NCI-H446 treated with DMSO at 0.1 percent for 48 hours (cell line): Measurements from ENCODE around the gene C12orf60.

Experiments
- DNase-seq: peaks from one replicate; lab custom pipeline; 2025; lab: John Stamatoyannopoulos, UW

Gene C12orf60

GRCh38 chr12:14776236-14776961, 27.1 kb upstream of the C12orf60 start:
- DNase-seq = no peak

DNA sequence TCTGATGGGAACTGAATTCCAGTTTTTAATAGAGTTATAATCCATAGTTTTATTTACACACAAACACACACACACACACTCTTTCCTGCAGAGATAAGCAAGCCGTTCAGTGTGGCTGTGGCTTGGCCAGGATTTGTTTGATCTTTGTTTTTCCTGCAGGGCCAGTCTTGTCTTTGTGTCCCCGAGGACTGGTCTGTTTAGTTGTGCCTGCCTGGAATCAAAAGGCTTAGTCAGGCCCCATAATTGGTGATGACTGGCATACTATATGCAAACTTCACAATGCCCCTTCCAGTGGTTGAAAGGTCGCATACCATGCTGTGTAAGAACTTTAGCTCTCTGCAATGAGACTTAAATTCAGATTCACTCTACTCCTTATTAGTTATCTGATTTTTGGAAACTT, 26.2 kb upstream of the C12orf60 start:
- DNase-seq = no peak

DNA sequence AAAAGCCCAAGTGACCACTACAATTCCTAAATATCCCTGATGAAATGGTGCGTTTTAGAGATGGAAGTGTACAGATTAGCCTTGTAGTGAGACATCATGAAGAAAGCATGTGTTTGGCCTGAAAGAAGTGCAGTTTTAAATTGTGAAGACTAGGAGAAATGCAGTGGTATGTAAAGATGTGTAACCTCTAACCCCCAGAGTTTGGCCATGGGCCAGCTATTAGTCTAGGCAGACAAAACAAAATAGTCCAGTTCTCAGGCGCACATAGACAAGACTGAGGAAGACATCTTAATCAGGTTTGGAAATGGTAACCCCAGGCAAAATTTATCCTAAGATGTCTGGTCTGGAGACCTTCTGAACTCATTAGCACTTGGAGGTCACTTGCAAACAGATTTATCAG, 23.6 kb upstream of the C12orf60 start:
- no peak for DNase-seq

DNA sequence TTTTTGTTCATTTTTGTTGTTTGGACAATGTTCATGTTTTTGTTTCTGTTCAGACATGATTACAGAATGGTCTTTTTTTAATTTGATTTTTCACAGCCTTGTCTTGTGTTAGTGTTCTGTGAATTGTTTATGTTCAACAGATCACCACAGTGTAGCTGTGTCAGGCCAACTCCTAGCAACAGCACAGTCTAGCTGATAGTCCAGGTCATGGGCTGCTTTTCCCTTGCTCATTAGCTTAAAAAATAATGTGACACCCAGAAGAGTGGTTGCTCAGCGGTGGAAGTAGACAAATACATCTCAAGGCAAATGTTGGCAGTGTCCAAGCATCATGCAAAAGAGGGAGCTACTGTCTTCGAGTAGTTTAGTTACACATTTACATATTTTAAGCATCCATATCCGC, 22.6 kb upstream of the C12orf60 start:
- no peak for DNase-seq

GRCh38 chr12:14781563-14781962, 21.9 kb upstream of the C12orf60 start:
- DNase-seq = no peak

- no peak for DNase-seq
Observed at GRCh38 chr12:14782756-14783155, 20.7 kb upstream of the C12orf60 start.

GRCh38 chr12:14784471-14784870, 19.0 kb upstream of the C12orf60 start:
- DNase-seq = no peak

GRCh38 chr12:14785568-14785967, 17.9 kb upstream of the C12orf60 start:
- no peak for DNase-seq

DNA sequence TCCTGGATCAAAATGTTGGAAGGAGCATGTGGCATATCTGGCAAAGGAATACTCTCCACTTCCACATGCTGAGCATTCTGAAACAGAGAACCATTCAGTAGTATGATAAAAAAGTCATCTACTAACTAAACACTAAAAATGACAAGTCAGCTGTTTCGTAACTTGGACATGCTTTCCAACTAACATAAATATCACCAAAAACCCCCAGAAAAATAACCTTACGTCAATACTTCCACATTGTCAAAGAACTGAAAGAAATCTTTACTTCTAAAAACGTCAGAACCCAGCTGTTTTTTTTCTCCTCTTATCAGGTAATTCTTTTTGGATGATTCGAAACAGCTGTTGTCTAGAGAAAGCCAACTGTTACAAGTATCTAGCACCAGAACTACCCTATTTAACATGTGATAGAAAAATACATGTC, 8.4 kb upstream of the C12orf60 start:
- DNase-seq = no peak

GRCh38 chr12:14802247-14802646, 1.2 kb upstream of the C12orf60 start:
- DNase-seq = no peak

GRCh38 chr12:14802721-14803010, 804 bp upstream of the C12orf60 start:
- no peak for DNase-seq

DNA sequence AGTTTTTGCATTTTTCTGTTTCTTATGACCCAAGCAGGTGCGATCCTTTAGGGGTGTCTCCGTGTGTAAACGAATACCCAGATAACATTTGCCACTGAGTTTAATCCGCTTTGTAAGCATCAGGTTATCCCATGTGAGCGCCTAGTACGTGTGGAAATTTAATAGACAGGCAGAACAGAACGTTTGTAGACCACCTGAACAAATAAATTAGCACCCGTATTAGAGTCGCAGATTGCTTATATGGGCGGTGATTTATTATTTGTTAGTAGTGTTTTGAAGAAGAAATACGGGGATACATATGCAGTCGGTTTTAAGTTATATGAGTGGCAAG, 325 bp downstream of the C12orf60 start:
- no peak for DNase-seq

DNA sequence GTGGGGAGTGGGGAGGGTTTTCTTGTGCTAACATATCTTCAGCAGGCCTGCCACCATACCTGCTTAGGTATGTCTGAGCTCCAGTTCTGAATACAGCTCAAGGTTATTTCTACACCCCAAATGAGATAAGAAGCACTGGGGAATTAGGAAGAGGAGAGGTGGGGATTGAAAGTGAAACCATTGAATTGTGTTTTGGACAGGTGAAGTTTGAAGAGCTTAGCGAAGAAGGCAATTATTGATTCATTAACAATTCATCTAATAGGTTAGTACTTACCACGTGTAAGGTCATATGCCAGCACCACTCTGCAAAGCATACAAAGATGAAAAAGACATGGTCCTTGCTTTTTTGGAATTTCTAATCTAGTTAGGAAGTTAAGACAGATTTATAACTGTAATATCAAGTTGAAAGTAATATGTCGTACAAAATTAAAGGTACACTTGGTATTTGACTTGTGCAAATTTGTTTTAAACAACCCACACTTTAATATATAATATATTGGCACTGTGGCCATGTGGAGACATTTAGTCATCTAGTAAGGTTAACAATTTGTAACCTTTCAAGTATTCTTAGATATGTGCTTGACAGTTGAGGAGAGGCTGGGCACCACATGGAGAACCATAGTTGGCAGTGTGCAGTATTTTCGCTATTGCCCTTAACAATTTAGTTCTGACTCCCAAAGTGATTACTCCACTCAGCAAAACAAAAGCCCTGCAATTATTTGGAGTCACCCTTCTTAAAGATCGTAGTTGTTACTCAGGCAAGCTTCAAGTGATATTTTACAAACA, 6.9 kb downstream of the C12orf60 start:
- DNase-seq = no peak

DNA sequence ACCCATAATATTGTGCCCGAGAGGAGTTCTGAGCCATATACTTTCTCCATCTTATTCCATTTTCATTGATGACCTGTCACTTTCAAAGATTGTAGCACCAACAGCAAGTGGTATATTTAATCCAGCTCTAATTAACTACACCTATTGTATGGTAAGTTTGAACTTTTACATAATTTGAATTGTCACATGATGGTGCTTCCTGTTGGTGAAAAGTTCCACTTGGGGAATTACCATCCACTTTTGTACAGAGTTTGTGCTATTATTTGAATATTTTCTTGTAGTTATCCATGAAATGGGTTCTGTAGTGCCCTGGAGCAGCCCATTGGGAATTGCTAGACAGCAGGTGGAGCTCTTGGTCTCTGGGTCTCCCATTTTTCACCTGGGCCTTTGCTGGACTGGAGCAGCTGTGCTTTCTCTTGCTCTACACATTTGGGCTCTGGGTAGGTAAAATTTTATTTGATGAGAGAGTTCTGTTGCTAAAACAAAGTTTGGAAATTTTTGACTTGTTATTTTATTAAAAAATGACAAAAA, 7.5 kb downstream of the C12orf60 start:
- no peak for DNase-seq

GRCh38 chr12:14811486-14811885, 8.0 kb downstream of the C12orf60 start:
- DNase-seq = no peak

GRCh38 chr12:14814014-14814413, 10.5 kb downstream of the C12orf60 start, which contains the start of gene SMCO3:
SMCO3 (minus strand) TSS chr12:14814182; CDS start chr12:14806680, 7,502 bp downstream.
- no peak for DNase-seq

- DNase-seq = no peak
Observed at GRCh38 chr12:14824012-14824634, 20.7 kb downstream of the C12orf60 start.

DNA sequence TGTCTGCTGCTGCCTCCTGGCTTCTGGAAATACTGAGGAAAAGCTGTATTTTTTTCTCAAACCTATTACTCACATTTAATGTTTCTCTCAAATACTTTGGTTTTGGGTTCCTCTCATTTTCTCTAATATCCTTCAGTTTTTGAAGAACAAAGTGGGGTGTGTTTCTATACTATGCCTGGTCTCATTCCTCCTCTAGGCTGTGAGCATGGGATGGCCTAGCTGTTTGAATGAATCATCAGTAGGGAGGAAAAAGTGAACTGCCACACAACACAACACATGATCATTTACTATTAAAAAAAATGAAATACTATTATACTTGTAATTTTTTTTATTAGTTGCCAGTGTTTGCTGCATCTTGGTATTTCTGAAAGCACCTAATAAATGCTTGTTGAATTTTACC, 21.8 kb downstream of the C12orf60 start:
- no peak for DNase-seq

GRCh38 chr12:14826491-14826890, 23.0 kb downstream of the C12orf60 start:
- DNase-seq = no peak

- DNase-seq = no peak
Observed at GRCh38 chr12:14827043-14827442, 23.6 kb downstream of the C12orf60 start.

- DNase-seq = no peak
Observed at GRCh38 chr12:14828892-14829291, 25.4 kb downstream of the C12orf60 start.

DNA sequence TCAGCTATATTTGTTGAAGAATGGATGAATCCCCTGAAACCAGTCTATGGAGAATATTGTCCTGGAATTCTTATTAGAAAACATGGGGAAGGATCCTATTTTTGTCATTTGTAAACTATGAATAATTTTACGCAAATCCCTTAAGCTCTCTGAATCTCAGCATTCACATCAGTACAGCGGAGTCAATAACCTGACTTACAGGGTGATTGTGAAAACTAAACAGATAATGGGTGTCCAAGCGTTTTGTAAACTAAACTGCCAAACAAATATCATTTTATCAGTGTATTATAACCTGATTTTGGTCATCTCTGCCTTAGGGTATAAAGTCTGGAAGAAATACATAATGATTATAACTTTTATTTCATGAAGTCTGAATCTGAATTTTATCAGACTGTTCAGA, 29.9 kb downstream of the C12orf60 start:
- DNase-seq = no peak

GRCh38 chr12:14833952-14834351, 30.5 kb downstream of the C12orf60 start:
- DNase-seq = no peak
